GM11168 (cell line): Measurements from ENCODE around the gene IQCH.
"Not testable (repeated sequence)": the region's sequence is repeated elsewhere in the genome, so short reads cannot be mapped to it uniquely, and the experiment has no call there.

Experiments used
- in situ Hi-C: fragments of 300-500 bp; cut with MboI; formaldehyde crosslinking; loops from one replicate; pipeline ENCODE4 v1.12.0; 2022; ENCODE audit warnings: low sequenced_read_pairs; ENCODE audit not compliant: unreplicated experiment

The IQCH gene

GRCh38 chr15:67244971-67245478 is 9.6 kb upstream of the IQCH start:
- in situ Hi-C loops = no loop called here

- in situ Hi-C loops = not testable (repeated sequence)
Measured at GRCh38 chr15:67246606-67247005, 8.0 kb upstream of the IQCH start.

GRCh38 chr15:67248011-67248505 is 6.5 kb upstream of the IQCH start:
- in situ Hi-C loops = no loop called here

GRCh38 chr15:67249830-67250229 is 4.8 kb upstream of the IQCH start:
- in situ Hi-C loops = no loop called here

GRCh38 chr15:67251318-67251717 is 3.3 kb upstream of the IQCH start:
- in situ Hi-C loops = no loop called here

GRCh38 chr15:67253101-67253500 is 1.5 kb upstream of the IQCH start:
- in situ Hi-C loops = no loop called here

GRCh38 chr15:67253549-67254237 is 893 bp upstream of the IQCH start:
- in situ Hi-C loops = no loop called here

GRCh38 chr15:67256051-67256450 is 1.5 kb downstream of the IQCH start:
- in situ Hi-C loops = no loop called here

- in situ Hi-C loops = not testable (repeated sequence)
Measured at GRCh38 chr15:67258412-67258811, 3.8 kb downstream of the IQCH start.

GRCh38 chr15:67259379-67259778 is 4.8 kb downstream of the IQCH start:
- in situ Hi-C loops = no loop called here

- in situ Hi-C loops = no loop called here
Measured at GRCh38 chr15:67259806-67260205, 5.2 kb downstream of the IQCH start.

GRCh38 chr15:67266870-67267269 is 12.3 kb downstream of the IQCH start:
- in situ Hi-C loops = no loop called here

- in situ Hi-C loops = no loop called here
Measured at GRCh38 chr15:67267440-67267839, 12.9 kb downstream of the IQCH start.

GRCh38 chr15:67267951-67268941 is 13.7 kb downstream of the IQCH start:
- in situ Hi-C loops = no loop called here

GRCh38 chr15:67274236-67274635 is 19.6 kb downstream of the IQCH start:
- in situ Hi-C loops = no loop called here

GRCh38 chr15:67276666-67277065 is 22.1 kb downstream of the IQCH start:
- in situ Hi-C loops = no loop called here

- in situ Hi-C loops = no loop called here
Measured at GRCh38 chr15:67280217-67280616, 25.6 kb downstream of the IQCH start.

- in situ Hi-C loops = no loop called here
Measured at GRCh38 chr15:67281714-67282113, 27.1 kb downstream of the IQCH start.

GRCh38 chr15:67285625-67286024 is 31.0 kb downstream of the IQCH start:
- in situ Hi-C loops = not testable (repeated sequence)

GRCh38 chr15:67286400-67286799 is 31.8 kb downstream of the IQCH start:
- in situ Hi-C loops = not testable (repeated sequence)

- in situ Hi-C loops = no loop called here
Measured at GRCh38 chr15:67290319-67290718, 35.7 kb downstream of the IQCH start.
